T47D (cell line): ENCODE measurements around the gene MRGPRD.

Experiments used
- DNase-seq, 2 experiments: peaks; one replicate each; pipeline versions ENCODE4 v3.0.0 to v3.0.0-alpha.2; 2011 to 2012; ENCODE audit warnings: low read depth in 1 of 2, low spot score in 1 of 2
- JUND ChIP-seq: IDR thresholded peaks from 2 replicates; pipeline ENCODE4 v1.6.1; 2012; ENCODE audit warnings: low read depth
- in situ Hi-C: cut with HindIII; loops from 2 replicates; pipeline ENCODE4 v1.10.0; 2016; ENCODE audit warnings: low sequenced_read_pairs, low pct_unique_long_range_greater_than_20kb

MRGPRD gene

GRCh38 chr11:68968306-68969250, 12.2 kb downstream of the MRGPRD start:
- no peak for DNase-seq
- no peak for TF ChIP-seq JUND
- in situ Hi-C loops, result no loop called here

GRCh38 chr11:68966894-68967780, 13.6 kb downstream of the MRGPRD start:
- DNase-seq, result no peak
- no peak for TF ChIP-seq JUND
- in situ Hi-C loops, result no loop called here

- TF ChIP-seq JUND, result no peak
- in situ Hi-C loops, result no loop called here
- DNase-seq, result no peak
Measured at GRCh38 chr11:68965901-68966853, 14.6 kb downstream of the MRGPRD start.

GRCh38 chr11:68963779-68964178, 17.0 kb downstream of the MRGPRD start:
- TF ChIP-seq JUND, result no peak
- DNase-seq, result no peak
- in situ Hi-C loops, result no loop called here

GRCh38 chr11:68962527-68963250, 18.1 kb downstream of the MRGPRD start:
- peak in 1 of 2 experiments; percentile 23 for DNase-seq
- no peak for TF ChIP-seq JUND
- in situ Hi-C loops, result no loop called here

GRCh38 chr11:68961245-68961644, 19.5 kb downstream of the MRGPRD start:
- in situ Hi-C loops, result no loop called here
- DNase-seq, result no peak
- TF ChIP-seq JUND, result no peak

GRCh38 chr11:68960294-68961071, 20.3 kb downstream of the MRGPRD start:
- TF ChIP-seq JUND, result no peak
- DNase-seq, result no peak
- in situ Hi-C loops, result no loop called here

GRCh38 chr11:68959465-68960293, 21.1 kb downstream of the MRGPRD start:
- TF ChIP-seq JUND, result no peak
- DNase-seq, result no peak
- in situ Hi-C loops, result no loop called here

- in situ Hi-C loops, result no loop called here
- no peak for TF ChIP-seq JUND
- DNase-seq, result no peak
Measured at GRCh38 chr11:68958211-68958610, 22.6 kb downstream of the MRGPRD start.
